Coronary artery (tissue), 2 donors: ENCODE results near the gene NCAM1.

ENCODE experiments used
- DNase-seq: peaks from one replicate; pipeline ENCODE4 v3.0.0-alpha.2; 2017; ENCODE audit warnings: low spot score
- H3K27ac ChIP-seq, 2 donors: fragments of 200-600 bp; sonication (generic); one replicate each; pipeline ENCODE4 v1.5.1; 2016 to 2019
- H3K4me3 ChIP-seq: fragments of 200-600 bp; sonication (generic); 2 replicates; pipeline ENCODE4 v1.5.1; 2016; ENCODE audit warnings: mild to moderate bottlenecking, moderate library complexity
- TF ChIP-seq, protein P1 (sequence below): fragments of 200-600 bp; sonication (generic); IDR thresholded peaks from one replicate; pipeline ENCODE4 v1.5.1; 2019; ENCODE audit warnings: antibody characterized with exemption

The NCAM1 gene

DNA sequence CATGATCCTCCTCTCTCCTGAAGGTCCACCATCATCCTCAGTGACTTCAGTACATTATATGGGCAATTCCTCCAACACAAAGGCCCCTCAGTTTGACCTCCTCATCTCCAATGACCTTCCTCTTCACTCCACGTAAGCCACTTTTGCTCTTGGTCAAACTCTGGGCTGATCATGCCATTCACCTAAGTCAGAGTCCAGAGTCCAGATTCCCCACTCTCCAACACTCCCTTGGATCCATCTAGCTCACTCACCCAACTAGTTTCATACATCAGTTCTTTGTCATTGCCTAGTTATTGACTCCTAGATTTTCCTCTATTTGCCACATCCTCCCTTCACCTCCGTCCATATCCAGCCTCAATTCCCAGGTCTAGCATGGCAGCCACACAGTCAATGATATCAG lies 322.7 kb downstream of the NCAM1 start:
- Histone ChIP-seq H3K27ac (no peak overlapping the region), H3K4me3 (no peak overlapping the region)
- no peak for DNase-seq
- TF ChIP-seq, protein P1, sequence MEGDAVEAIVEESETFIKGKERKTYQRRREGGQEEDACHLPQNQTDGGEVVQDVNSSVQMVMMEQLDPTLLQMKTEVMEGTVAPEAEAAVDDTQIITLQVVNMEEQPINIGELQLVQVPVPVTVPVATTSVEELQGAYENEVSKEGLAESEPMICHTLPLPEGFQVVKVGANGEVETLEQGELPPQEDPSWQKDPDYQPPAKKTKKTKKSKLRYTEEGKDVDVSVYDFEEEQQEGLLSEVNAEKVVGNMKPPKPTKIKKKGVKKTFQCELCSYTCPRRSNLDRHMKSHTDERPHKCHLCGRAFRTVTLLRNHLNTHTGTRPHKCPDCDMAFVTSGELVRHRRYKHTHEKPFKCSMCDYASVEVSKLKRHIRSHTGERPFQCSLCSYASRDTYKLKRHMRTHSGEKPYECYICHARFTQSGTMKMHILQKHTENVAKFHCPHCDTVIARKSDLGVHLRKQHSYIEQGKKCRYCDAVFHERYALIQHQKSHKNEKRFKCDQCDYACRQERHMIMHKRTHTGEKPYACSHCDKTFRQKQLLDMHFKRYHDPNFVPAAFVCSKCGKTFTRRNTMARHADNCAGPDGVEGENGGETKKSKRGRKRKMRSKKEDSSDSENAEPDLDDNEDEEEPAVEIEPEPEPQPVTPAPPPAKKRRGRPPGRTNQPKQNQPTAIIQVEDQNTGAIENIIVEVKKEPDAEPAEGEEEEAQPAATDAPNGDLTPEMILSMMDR = no peak

DNA sequence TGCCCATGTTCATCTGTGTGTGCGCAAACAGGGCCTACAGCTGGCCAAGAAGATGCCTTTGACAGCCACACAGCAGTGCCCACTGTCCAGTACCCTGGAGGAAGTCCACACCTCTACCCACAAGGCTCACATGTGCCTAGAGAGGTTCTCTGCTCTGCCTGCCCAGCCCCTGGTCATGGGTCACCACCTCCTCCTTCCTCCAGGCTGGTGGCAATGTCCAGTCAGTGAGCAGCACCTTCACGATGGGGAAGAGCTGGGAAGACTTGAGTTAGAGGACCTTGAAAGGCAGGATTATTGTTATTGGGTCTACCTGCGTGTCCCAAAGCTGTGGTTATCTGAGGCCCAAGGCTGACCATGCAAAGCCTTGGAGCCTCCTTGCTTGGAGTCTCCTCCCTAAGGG lies 324.8 kb downstream of the NCAM1 start:
- H3K4me3 ChIP-seq = no peak overlapping the region
- TF ChIP-seq, protein P1 = no peak
- no peak overlapping the region for H3K27ac ChIP-seq
- no peak for DNase-seq

DNA sequence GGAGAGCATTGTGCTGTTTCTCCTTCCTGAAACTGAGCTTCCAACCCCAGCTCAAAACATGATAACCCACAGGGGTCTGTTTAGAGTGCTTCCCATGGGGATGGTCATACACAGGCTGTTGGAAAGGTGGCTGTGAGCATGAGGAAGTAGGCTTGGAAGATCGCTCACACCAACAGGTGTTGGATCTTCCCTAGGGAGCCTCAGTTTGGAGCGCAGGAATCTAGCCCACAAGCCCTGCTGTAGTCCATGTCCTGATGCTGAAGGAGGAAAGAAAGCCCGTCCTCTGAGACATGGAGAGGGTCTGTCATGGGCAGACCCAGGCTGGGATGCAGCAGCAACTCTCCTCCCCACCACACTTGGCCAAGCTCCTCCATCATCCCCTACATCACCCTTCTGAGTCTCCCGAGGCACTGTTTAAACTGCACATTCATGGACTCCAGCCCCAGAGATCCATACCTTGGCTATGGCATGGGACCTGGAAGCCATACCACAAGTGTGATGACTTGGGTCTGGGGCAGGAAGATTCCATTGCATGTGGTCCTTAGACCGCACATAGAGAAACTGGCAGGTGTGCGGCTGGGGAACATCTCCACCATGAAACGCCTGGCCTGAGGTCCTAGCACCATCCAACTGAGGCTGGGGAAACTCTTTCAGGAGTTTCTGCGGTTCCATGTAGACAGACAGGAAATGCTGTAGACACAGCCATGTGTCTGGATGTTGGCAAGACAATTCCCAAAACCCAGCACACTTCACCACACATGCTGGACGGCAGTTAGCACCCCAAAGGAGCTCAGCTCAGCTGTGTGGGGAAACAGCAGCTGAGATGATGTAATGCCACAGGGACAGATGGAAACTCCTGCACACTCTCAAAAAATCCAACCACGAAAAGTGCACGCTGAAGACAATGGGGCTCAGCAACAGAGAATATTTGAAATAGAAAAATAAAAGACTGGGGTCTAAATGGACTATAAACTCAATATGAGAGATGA lies 325.6 kb downstream of the NCAM1 start:
- no peak for DNase-seq
- TF ChIP-seq, protein P1 = no peak
- Histone ChIP-seq H3K4me3 (no peak overlapping the region), H3K27ac (no peak overlapping the region)

- TF ChIP-seq, protein P1 = no peak
- Histone ChIP-seq H3K27ac (no peak overlapping the region), H3K4me3 (no peak overlapping the region)
- DNase-seq = no peak
These were observed 326.6 kb downstream of the NCAM1 start for GRCh38 chr11:113287801-113288200.

- no peak for DNase-seq
- TF ChIP-seq, protein P1 = no peak
- Histone ChIP-seq H3K4me3 (no peak overlapping the region), H3K27ac (no peak overlapping the region)
These were observed 327.2 kb downstream of the NCAM1 start for GRCh38 chr11:113288286-113288863.

GRCh38 chr11:113289431-113290187 lies 328.4 kb downstream of the NCAM1 start:
- no peak for DNase-seq
- Histone ChIP-seq H3K4me3 (no peak overlapping the region), H3K27ac (no peak overlapping the region)
- TF ChIP-seq, protein P1 = peak; percentile 92
